Hepatic stellate cell (primary cell): ENCODE results near the gene FAM174A.
"Not testable (repeated sequence)": the region's sequence is repeated elsewhere in the genome, so short reads cannot be mapped to it uniquely, and the experiment has no call there.

Experiments used
- DNase-seq: peaks from one replicate; pipeline ENCODE4 v3.0.0; 2011; ENCODE audit warnings: low spot score

The FAM174A gene

GRCh38 chr5:100576217-100576751 lies 41.1 kb downstream of the FAM174A start:
- DNase-seq: no peak

GRCh38 chr5:100577506-100577905 lies 42.3 kb downstream of the FAM174A start:
- no peak for DNase-seq

DNA sequence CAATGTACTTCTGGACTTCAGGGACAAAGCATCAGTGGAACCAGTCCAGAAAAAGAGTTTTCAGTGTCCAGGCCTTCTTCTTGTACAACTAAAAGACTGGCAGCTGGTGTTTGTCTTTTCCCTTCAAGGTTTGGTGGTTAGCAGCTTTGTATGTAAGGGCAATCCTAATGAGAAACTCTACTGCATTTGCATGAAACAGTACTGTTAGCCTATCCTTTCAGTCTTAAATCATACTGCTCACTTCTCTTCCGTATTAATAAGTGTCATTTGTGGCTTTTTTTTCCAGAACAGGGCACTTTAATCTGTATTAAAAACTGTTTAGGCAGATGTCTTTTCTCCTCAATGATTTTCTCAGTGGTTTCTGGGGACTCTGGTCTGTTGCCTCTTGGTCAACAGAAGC lies 48.9 kb downstream of the FAM174A start:
- no peak for DNase-seq

GRCh38 chr5:100584889-100585288 lies 49.7 kb downstream of the FAM174A start:
- DNase-seq: no peak

GRCh38 chr5:100590867-100591266 lies 55.7 kb downstream of the FAM174A start:
- no peak for DNase-seq

- DNase-seq: peak; percentile 50
Measured at GRCh38 chr5:100595152-100595811, 60.1 kb downstream of the FAM174A start.

DNA sequence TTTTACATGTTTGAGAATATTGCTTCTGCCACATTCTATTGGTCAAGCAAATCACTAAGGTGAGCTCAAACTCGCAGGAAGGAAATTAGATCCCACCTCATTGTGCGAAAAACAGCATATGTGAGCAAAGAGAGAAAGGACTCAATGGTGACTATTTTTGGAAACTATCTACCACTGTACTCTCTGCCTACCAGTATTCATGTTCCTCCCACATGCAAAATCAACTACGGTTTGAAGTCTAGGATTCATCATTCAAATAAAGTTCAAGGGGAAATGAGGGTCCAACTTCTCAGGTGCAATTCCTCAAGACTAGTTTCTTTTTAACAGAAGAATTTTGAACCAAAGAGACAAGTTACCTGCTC lies 60.6 kb downstream of the FAM174A start:
- DNase-seq: no peak

DNA sequence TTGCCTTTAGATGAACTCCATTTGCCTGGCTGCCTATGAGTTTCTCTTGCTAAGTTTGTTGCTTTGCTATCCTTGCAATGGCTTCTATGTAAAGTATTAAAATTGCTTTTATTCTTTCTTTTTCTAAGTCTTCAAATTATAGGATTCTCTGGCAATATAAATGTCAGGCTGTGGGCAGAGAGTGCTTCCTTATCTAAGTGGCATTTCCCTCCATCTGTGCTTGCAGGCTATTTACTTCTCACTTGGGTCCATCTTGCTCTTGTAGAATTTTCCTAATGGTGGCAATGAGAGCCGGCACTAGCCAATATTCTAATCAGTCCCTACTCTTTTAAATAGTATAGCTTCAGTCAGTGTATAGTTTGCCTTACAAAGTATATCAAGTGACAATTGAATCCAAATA lies 63.3 kb downstream of the FAM174A start:
- DNase-seq: no peak

GRCh38 chr5:100600298-100600994 lies 65.3 kb downstream of the FAM174A start:
- no peak for DNase-seq

GRCh38 chr5:100603141-100603540 lies 68.0 kb downstream of the FAM174A start:
- DNase-seq: no peak

- DNase-seq: not testable (repeated sequence)
Measured at GRCh38 chr5:100604021-100604420, 68.8 kb downstream of the FAM174A start.

DNA sequence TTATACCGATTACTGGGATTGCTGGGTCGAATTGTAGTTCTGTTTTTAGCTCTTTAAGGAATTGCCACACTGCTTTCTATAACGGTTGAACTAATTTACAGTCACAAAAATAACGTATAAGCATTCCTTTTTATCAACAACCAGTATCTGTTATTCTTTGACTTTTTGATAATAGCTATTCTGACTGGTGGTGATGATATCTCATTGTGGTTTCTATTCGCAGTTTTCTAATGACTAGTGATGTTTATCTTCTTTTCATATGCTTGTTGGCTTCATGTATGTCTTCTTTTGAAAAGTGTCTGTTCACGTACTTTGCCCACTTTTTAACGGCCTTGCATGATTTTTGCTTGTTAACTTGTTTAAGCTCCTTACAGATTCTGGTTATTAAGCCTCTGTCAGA lies 74.4 kb downstream of the FAM174A start:
- no peak for DNase-seq

GRCh38 chr5:100614308-100614707 lies 79.1 kb downstream of the FAM174A start:
- no peak for DNase-seq

GRCh38 chr5:100615362-100615761 lies 80.2 kb downstream of the FAM174A start:
- DNase-seq: no peak

DNA sequence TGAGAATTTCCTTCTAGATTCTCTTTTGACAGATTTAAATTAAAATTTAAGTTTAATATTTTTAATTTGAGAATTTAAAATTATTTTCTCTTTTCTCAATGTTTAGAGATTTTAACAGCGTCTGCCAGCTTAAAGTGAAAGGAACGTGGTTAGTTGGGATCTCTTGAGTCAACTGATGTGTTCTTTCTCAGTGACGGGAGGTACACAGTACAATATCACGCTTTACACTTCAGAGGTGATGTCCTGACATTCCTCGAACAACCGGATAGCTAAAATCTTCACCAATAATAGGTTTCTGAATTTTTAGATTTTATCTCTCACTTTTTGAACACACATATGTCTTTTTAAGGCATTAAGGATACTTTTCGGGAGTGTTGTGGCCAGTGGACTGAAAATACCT lies 81.1 kb downstream of the FAM174A start:
- DNase-seq: no peak

DNA sequence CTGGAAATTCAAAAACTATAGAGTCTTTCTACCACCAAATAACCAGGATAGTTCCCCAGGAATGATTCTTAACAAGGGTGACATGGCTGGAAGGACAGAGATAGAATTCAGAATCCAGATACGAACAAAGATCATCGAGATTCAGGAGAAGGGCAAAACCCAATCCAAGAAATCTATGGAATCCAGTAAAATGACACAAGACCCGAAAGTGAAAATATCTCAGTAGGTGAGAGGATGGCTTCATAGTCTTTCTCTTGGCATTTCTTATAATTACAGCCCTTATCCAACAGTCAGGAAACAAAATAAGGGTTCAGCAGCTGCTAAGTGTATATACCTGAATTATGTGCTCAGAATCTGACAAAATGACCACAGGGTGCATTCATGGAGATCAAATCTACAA lies 81.8 kb downstream of the FAM174A start:
- no peak for DNase-seq

DNA sequence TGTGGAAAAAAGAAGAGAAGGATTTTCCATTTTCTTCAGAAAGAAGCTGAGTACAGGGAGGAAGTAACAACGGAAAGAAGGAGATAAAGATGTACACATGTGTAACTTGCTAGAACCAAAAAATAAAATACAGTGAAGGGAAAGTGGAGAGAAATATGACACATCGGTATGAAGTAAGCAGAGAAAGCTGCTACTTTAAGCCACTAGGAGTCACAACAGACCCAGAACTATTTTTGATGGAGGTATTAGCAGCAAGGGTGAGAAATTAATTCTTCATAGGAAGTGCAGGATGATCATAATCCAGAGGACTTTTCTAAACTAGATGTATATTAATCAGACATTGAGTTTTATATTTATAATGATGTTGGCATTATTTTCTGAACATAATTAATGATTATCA lies 88.5 kb downstream of the FAM174A start:
- no peak for DNase-seq

GRCh38 chr5:100634937-100635534 lies 99.9 kb downstream of the FAM174A start:
- no peak for DNase-seq
